ENCODE results near the gene ECEL1. TPM values are rescaled to one million over a fixed set of nuclear protein-coding genes. Genes with fewer than 3 reads are reported as not detected.

ECEL1 gene
- total and polyA plus RNA-seq, 9 of the 15 experiments (the other 6 are each of a cell fraction or from before 2014, with no cell fraction given): 0.09 TPM; not detected in 8

DNA sequence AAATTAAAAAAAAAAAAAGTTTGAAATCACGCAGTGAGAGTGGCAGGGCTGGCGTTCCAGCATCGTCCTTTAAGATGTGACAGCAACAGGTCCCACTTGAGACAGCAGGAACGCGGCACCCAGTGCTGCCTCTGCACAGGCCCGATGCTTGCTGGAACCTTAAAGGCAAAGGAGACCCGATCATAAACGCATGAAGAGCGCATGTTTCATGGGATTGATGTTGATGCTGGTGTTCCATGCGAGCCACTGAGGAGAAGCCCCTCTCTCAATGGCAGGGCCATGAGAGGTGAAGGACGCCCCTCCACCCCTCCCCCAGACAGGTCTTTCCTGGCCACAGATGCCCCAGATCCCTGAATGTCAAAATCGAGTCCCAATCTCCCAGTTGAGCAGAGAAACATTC lies 49.5 kb downstream of the ECEL1 start:
- TF ChIP-seq SMC3 (conservative IDR thresholded peaks at IDR 0.05; ENCODE audit: insufficient read depth, low read depth, low read length) (no peak), CHD1 (IDR thresholded peaks at IDR 0.05; ENCODE audit: low read length) (no peak), ZNF79 (CRISPR knock-in tag; IDR thresholded peaks at IDR 0.05; ENCODE audit: low read depth) (no peak), CREB1 (IDR thresholded peaks at IDR 0.05) (no peak), CREB1 (CRISPR knock-in tag; IDR thresholded peaks at IDR 0.05) (no peak), ZFP1 (CRISPR knock-in tag; IDR thresholded peaks at IDR 0.05) (no peak)
- intact Hi-C loops (cut with micrococcal nuclease): loop anchor here (10.0 kb wide), 1 partner anchor 293 kb away; no protein-coding TSS in a partner anchor
- Histone ChIP-seq H3K4me2 (ENCODE audit: insufficient read depth, low read length) (no peak overlapping the region), H3K27ac (ENCODE audit: extremely low read depth, low read depth, low read length) (no peak overlapping the region), H3K9me3 (replicated peaks; ENCODE audit: control insufficient read depth, insufficient read depth, low read depth, low read length) (no peaks in the 10 kb centered on the region), H3K9ac (ENCODE audit: insufficient read depth in 1 of 2, low read depth in 2 of 2, low read length in 2 of 2) (no peak overlapping the region), H2AFZ (ENCODE audit: low read depth, low read length) (no peak overlapping the region), H3K79me2 (ENCODE audit: control insufficient read depth, insufficient read depth, low read length) (no peaks in the 10 kb centered on the region), H3K4me3 (no peak overlapping the region), H4K20me1 (replicated peaks; ENCODE audit: control insufficient read depth, insufficient read depth, low read length) (0 out of 2 replicates have a peak, but pooled peaks cover 3% of the 10 kb centered on the region), H3K27me3 (ENCODE audit: control insufficient read depth in 2 of 2, insufficient read depth in 2 of 2, low read length in 2 of 2) (peaks cover 0 to 38% of the 10 kb centered on the region in 2 experiments; a peak in 3 of 5 replicates), H3K36me3 (ENCODE audit: control insufficient read depth, insufficient read depth, low read length) (no peaks in the 10 kb centered on the region), H3K9me1 (ENCODE audit: control insufficient read depth, insufficient read depth, low read length) (no peaks in the 10 kb centered on the region), H3K4me1 (replicated peaks in 1 of 2; ENCODE audit: control insufficient read depth in 2 of 2, insufficient read depth in 2 of 2, low read length in 2 of 2) (no peaks in the 10 kb centered on the region; a peak in 2 of 5 replicates)
- BruUV-seq (replicated peaks): no TSS peak
- ChIA-PET CTCF (ENCODE audit: low intra/inter-chr PET ratio) (no interaction called here), POLR2A (no interaction called here)
- FAIRE-seq (no peak), ATAC-seq (no peak), DNase-seq (ENCODE audit: extremely low read depth in 1 of 4, low spot score in 3 of 4) (no peak)
- WGBS (ENCODE audit: insufficient coverage, low coverage, missing lambda C conversion rate): 1% methylated on average over 12 of the region's 12 CpGs
- in situ Hi-C loops (cut with MboI): loop anchor here (5.0 kb wide), 1 partner anchor 111 kb away; no protein-coding TSS in a partner anchor

DNA sequence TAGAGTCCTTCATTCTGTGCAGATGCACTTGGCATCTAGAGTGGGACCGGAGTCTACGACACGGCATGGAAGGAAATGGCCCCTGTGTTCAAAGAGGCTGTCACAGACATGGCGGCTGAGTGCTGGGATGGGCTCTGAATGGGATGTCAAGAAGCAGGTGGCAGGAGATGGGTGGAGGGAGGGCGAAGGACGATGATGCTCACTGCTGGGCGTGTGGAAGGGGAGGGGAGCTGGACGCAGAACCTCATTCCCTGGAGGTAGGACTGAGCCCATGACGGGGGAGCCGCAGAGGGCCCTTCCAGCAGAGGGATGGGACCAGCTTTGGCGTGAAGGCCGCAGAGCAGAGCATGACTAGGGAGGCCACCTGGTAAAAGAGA lies 50.5 kb downstream of the ECEL1 start:
- in situ Hi-C loops (cut with MboI) (loop anchor here (5.0 kb wide), 1 partner anchor 110 kb away; no protein-coding TSS in a partner anchor), intact Hi-C loops (cut with micrococcal nuclease) (loop anchor here (10.0 kb wide), 1 partner anchor 292 kb away; no protein-coding TSS in a partner anchor)
- ChIA-PET POLR2A (interaction anchor here (0.6 kb wide), 1 partner anchor 978 kb away, joined by 4 read pairs; no protein-coding TSS in a partner anchor), CTCF (ENCODE audit: low intra/inter-chr PET ratio) (no interaction called here)
- TF ChIP-seq TSC22D4 (tag; IDR thresholded peaks at IDR 0.05) (no peak), RNF2 (IDR thresholded peaks at IDR 0.05) (no peak), SAFB (IDR thresholded peaks at IDR 0.05; ENCODE audit: borderline replicate concordance, low read depth, low read length) (no peak)
- H3K36me3 ChIP-seq (ENCODE audit: control insufficient read depth, insufficient read depth, low read length): no peaks in the 10 kb centered on the region
- H2AFZ ChIP-seq (ENCODE audit: low read depth, low read length): no peak overlapping the region
- H3K9me3 ChIP-seq (replicated peaks; ENCODE audit: control insufficient read depth, insufficient read depth, low read depth, low read length): no peaks in the 10 kb centered on the region
- no peaks in the 10 kb centered on the region for H3K79me2 ChIP-seq (ENCODE audit: control insufficient read depth, insufficient read depth, low read length)
- ATAC-seq (no peak), DNase-seq (ENCODE audit: extremely low read depth in 1 of 4, low spot score in 3 of 4) (no peak), FAIRE-seq (no peak)
- H3K4me1 ChIP-seq (replicated peaks in 1 of 2; ENCODE audit: control insufficient read depth in 2 of 2, insufficient read depth in 2 of 2, low read length in 2 of 2): peaks cover 0 to 8% of the 10 kb centered on the region in 2 experiments; a peak in 2 of 5 replicates
- no peak overlapping the region for H3K4me2 ChIP-seq (ENCODE audit: insufficient read depth, low read length)
- 2% methylated on average over 6 of the region's 12 CpGs for WGBS (ENCODE audit: insufficient coverage, low coverage, missing lambda C conversion rate)
- peaks cover 0 to 38% of the 10 kb centered on the region in 2 experiments; a peak in 3 of 5 replicates for H3K27me3 ChIP-seq (ENCODE audit: control insufficient read depth in 2 of 2, insufficient read depth in 2 of 2, low read length in 2 of 2)
- 0 out of 2 replicates have a peak, but pooled peaks cover 3% of the 10 kb centered on the region for H4K20me1 ChIP-seq (replicated peaks; ENCODE audit: control insufficient read depth, insufficient read depth, low read length)
- H3K9me1 ChIP-seq (ENCODE audit: control insufficient read depth, insufficient read depth, low read length): no peaks in the 10 kb centered on the region
- no peak overlapping the region for H3K9ac ChIP-seq (ENCODE audit: insufficient read depth in 1 of 2, low read depth in 2 of 2, low read length in 2 of 2)
- no peak overlapping the region for H3K27ac ChIP-seq (ENCODE audit: extremely low read depth, low read depth, low read length)
- H3K4me3 ChIP-seq: no peak overlapping the region
- BruUV-seq (replicated peaks): no TSS peak
